ENCODE measurements around the gene IP6K1. TPM values are rescaled to one million over a fixed set of nuclear protein-coding genes. Genes with fewer than 3 reads are reported as not detected.

Gene IP6K1
- total RNA-seq, 6 experiments from 2014 or later: 12.6 to 19.6 (median 16.2) TPM

GRCh38 chr3:49732597-49732996 lies 53.7 kb downstream of the IP6K1 start:
- 90% methylated on average over 4 of the region's 11 CpGs for WGBS (ENCODE audit: insufficient coverage, low coverage, low lambda C conversion rate, missing lambda C conversion rate)
- peaks cover 0 to 7% (median 0%) of the 10 kb centered on the region in 4 donors for H3K4me1 ChIP-seq
- peaks cover 0 to 33% (median 9%) of the 10 kb centered on the region in 4 donors for H3K36me3 ChIP-seq
- ATAC-seq (no peak), DNase-seq (peak in 1 of 3 donors; percentile 25)
- TF ChIP-seq POLR2A (IDR thresholded peaks at IDR 0.05): no peak
- no peak for TF ChIP-seq CTCF (IDR thresholded peaks at IDR 0.05)
- no peak overlapping the region for H3K27ac ChIP-seq
- no peaks in the 10 kb centered on the region for H3K27me3 ChIP-seq
- intact Hi-C loops (cut with DNase I): no loop called here
- H3K9me3 ChIP-seq: no peaks in the 10 kb centered on the region
- H3K4me3 ChIP-seq: no peak overlapping the region

- no peak for TF ChIP-seq CTCF (IDR thresholded peaks at IDR 0.05)
- TF ChIP-seq POLR2A (IDR thresholded peaks at IDR 0.05): no peak
- Histone ChIP-seq H3K4me1 (peaks cover 0 to 14% (median under 1%) of the 10 kb centered on the region in 4 donors), H3K27ac (no peak overlapping the region), H3K9me3 (no peaks in the 10 kb centered on the region), H3K4me3 (no peak overlapping the region), H3K36me3 (peaks cover 0 to 35% (median 9%) of the 10 kb centered on the region in 4 donors), H3K27me3 (no peaks in the 10 kb centered on the region)
- DNase-seq: peak in 1 of 3 donors; percentile 16
- intact Hi-C loops (cut with DNase I): no loop called here
- no peak for ATAC-seq
- 96% methylated on average over 3 of the region's 4 CpGs for WGBS (ENCODE audit: insufficient coverage, low coverage, low lambda C conversion rate, missing lambda C conversion rate)
Observed at GRCh38 chr3:49729966-49730609, 56.3 kb downstream of the IP6K1 start.

- H3K27ac ChIP-seq: peak overlapping the region in 1 of 3 donors; percentile 29
- DNase-seq (peak in 1 of 3 donors; percentile 43), ATAC-seq (no peak)
- no peaks in the 10 kb centered on the region for H3K9me3 ChIP-seq
- intact Hi-C loops (cut with DNase I): no loop called here
- H3K4me3 ChIP-seq: no peak overlapping the region
- TF ChIP-seq POLR2A (IDR thresholded peaks at IDR 0.05) (no peak), CTCF (IDR thresholded peaks at IDR 0.05) (no peak)
- H3K27me3 ChIP-seq: no peaks in the 10 kb centered on the region
- WGBS (ENCODE audit: insufficient coverage, low coverage, low lambda C conversion rate, missing lambda C conversion rate): 94% methylated on average over 3 of the region's 15 CpGs
- H3K36me3 ChIP-seq: peaks cover 0 to 35% (median 9%) of the 10 kb centered on the region in 4 donors
- peaks cover 0 to 24% (median 5%) of the 10 kb centered on the region in 4 donors for H3K4me1 ChIP-seq
Observed at GRCh38 chr3:49727924-49728361, 58.4 kb downstream of the IP6K1 start.

- TF ChIP-seq CTCF (IDR thresholded peaks at IDR 0.05): no peak
- no peak for TF ChIP-seq POLR2A (IDR thresholded peaks at IDR 0.05)
- DNase-seq (peak in 1 of 3 donors; percentile 68), ATAC-seq (peak in 3 of 4 donors; percentile 9 to 31 (median 17))
- Histone ChIP-seq H3K36me3 (peaks cover 0 to 30% (median 4%) of the 10 kb centered on the region in 4 donors), H3K4me1 (peaks cover 0 to 30% (median 5%) of the 10 kb centered on the region in 4 donors), H3K27ac (peak overlapping the region in 1 of 3 donors; percentile 29), H3K27me3 (no peaks in the 10 kb centered on the region), H3K9me3 (no peaks in the 10 kb centered on the region), H3K4me3 (no peak overlapping the region)
- no CpG with 5 or more reads among the region's 19 CpGs for WGBS (ENCODE audit: insufficient coverage, low coverage, low lambda C conversion rate, missing lambda C conversion rate)
- intact Hi-C loops (cut with DNase I): no loop called here
Observed at GRCh38 chr3:49727154-49727923, 59.0 kb downstream of the IP6K1 start.
